Measurements from ENCODE around the gene ZSCAN12.
"Not testable (repeated sequence)": the region's sequence is repeated elsewhere in the genome, so short reads cannot be mapped to it uniquely, and the experiment has no call there.

The ZSCAN12 gene

DNA sequence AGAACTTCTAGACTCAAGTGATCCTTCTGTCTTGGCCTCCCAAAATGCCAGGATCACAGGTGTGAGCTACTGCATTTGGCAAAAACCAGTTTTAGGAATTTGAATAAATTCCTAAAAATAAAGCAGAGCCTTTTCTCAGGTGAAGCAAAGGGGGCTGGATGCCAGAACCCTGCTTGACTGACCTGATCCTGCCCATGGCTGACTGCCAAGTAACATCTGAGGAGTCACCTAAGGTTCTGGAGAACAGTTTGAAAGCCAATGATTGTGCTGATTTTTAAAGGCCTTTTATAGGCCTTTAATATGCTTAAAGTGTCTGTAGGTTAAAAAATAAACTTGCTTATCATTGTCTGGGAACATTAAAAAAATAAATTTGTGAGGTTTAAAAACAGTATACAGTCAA lies 14.1 kb upstream of the ZSCAN12 start:
- DNase-seq = no peak
- H3K27me3 Mint-ChIP-seq = peaks cover 16% of the 10 kb centered on the region
- CTCF ChIA-PET = interaction anchor here (0.7 kb wide), 1 partner anchor 21 kb away, joined by 3 read pairs; no protein-coding TSS in a partner anchor
- no peaks in the 10 kb centered on the region for H3K36me3 Mint-ChIP-seq
- H3K9me3 Mint-ChIP-seq = peaks cover 7% of the 10 kb centered on the region
- no peak overlapping the region for H3K27ac Mint-ChIP-seq
- peaks cover 6% of the 10 kb centered on the region for H3K4me1 Mint-ChIP-seq
- H3K4me3 Mint-ChIP-seq = no peak overlapping the region

DNA sequence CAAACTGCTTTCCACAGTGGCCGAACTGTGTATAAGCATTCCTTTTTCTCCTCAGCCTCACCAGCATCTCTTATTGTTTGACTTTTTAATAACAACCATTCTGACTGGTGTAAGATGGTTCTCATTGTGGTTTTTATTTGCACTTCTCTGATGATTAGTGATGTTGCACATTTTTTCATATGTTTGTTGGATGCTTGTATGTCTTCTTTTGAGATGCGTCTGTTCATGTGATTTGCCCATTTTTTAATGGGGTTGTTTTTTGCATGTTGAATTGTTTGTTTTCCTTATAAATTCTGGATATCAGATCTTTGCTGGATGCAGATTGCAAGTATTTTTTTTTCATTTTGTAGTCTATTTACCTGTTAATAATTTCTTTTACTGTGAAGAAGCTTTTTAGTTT lies 11.2 kb upstream of the ZSCAN12 start:
- DNase-seq = no peak
- H3K27ac Mint-ChIP-seq = no peak overlapping the region
- peaks cover 35% of the 10 kb centered on the region for H3K4me1 Mint-ChIP-seq
- no peak overlapping the region for H3K4me3 Mint-ChIP-seq
- H3K36me3 Mint-ChIP-seq = no peaks in the 10 kb centered on the region
- H3K27me3 Mint-ChIP-seq = peaks cover 16% of the 10 kb centered on the region
- CTCF ChIA-PET = no interaction called here
- peaks cover 7% of the 10 kb centered on the region for H3K9me3 Mint-ChIP-seq

DNA sequence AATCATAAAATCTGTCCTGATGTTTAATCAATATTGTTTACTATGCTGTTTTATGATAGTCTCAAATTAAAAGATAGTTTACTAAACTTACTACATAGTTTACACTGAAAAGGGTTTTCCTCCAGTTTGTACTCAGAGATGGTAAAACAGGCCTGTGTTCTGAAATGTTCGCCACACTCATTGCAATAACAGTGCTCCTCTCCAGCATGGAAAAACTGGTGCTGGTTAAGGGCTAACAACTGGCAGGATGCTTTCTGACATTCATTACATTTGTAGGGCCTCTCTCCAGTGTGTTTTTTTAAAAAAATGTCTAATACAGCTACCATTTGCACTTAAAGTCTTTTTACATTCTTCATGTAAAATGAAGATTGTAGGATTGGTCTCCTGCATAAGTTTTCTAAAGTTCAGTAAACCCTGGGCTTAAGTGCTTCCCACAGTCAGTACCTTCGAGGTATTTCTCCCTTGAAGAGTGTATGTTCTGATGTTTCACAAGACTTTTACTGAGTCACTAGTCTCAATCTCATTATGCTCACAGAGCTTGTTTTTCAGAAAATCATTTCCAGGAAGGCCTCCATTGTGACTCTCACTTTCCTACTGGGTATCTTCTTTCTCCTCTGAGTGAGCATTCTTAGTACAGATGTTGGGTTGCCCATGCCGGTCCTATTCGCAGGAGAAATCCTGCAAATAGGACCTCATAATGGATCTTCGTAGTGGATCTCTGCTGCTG lies 8.7 kb upstream of the ZSCAN12 start:
- DNase-seq = no peak
- Mint-ChIP-seq H3K36me3 (peaks cover 1% of the 10 kb centered on the region), H3K27ac (no peak overlapping the region), H3K4me3 (no peak overlapping the region), H3K27me3 (peaks cover 17% of the 10 kb centered on the region), H3K9me3 (peaks cover 9% of the 10 kb centered on the region), H3K4me1 (peaks cover 36% of the 10 kb centered on the region)
- CTCF ChIA-PET = no interaction called here

DNA sequence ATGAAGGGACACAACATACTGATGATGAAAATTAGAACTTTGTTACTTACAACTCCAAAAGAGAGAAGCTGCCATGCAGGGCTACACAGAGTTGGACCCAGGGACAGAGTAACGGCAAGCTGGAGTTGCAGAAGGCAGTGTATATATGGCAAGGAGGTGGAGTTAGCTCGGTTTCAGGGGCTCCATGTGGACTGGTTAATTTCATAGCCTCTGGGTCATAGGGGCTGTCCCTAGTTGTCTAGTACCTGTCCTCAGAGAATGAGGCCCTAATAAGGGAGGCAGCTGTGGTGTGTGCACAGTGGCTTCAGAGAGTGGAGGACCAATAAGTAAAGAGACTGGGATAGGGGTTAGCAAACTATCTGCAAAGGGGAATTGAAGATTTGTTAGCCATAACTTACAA lies 7.9 kb upstream of the ZSCAN12 start:
- Mint-ChIP-seq H3K4me1 (peaks cover 44% of the 10 kb centered on the region), H3K9me3 (peaks cover 9% of the 10 kb centered on the region), H3K4me3 (no peak overlapping the region), H3K27me3 (peaks cover 24% of the 10 kb centered on the region), H3K36me3 (peaks cover 1% of the 10 kb centered on the region), H3K27ac (no peak overlapping the region)
- CTCF ChIA-PET = no interaction called here
- no peak for DNase-seq

DNA sequence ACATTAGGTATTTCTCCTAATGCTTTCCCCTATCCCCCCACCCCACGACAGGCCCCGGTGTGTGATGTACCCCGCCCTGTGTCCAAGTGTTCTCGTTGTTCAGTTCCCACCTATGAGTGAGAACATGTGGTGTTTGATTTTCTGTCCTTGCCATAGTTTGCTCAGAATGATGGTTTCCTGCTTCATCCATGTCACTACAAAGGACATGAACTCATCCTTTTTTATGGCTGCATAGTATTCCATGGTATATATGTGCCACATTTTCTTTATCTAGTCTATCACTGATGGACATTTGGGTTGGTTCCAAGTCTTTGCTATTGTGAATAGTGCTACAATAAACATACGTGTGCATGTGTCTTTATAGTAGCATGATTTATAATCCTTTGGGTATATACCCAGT lies 4.4 kb upstream of the ZSCAN12 start:
- H3K4me3 Mint-ChIP-seq, H3K9me3 Mint-ChIP-seq, CTCF ChIA-PET, H3K27ac Mint-ChIP-seq, DNase-seq, H3K36me3 Mint-ChIP-seq: not testable (repeated sequence)
- peaks cover 52% of the 10 kb centered on the region for H3K4me1 Mint-ChIP-seq
- peaks cover 17% of the 10 kb centered on the region for H3K27me3 Mint-ChIP-seq

DNA sequence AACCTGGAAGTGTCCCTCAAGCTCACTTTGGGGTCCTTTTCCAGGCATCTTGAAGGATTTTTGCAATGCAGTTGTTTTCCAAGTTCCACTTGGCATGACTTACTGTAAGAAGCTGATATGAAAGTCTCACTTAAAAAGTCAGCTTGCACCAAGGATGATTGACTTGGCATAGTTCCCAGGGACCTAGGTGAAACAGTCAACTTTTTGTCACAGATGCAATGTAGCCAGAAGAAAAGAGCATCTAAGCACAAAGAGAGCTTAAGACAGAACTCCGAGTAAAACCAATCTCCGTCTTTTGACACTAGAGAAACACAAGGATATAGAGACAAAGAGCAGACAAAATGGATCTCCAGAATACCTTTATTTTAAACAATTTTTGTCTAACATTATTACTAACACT lies 2.6 kb upstream of the ZSCAN12 start:
- Mint-ChIP-seq H3K4me1 (peaks cover 48% of the 10 kb centered on the region), H3K4me3 (no peak overlapping the region), H3K9me3 (peaks cover 4% of the 10 kb centered on the region), H3K27me3 (peaks cover 17% of the 10 kb centered on the region), H3K36me3 (peaks cover 23% of the 10 kb centered on the region), H3K27ac (no peak overlapping the region)
- CTCF ChIA-PET = interaction anchor here (1.2 kb wide), 1 partner anchor 141 kb away, joined by 3 read pairs; no protein-coding TSS in a partner anchor
- no peak for DNase-seq

DNA sequence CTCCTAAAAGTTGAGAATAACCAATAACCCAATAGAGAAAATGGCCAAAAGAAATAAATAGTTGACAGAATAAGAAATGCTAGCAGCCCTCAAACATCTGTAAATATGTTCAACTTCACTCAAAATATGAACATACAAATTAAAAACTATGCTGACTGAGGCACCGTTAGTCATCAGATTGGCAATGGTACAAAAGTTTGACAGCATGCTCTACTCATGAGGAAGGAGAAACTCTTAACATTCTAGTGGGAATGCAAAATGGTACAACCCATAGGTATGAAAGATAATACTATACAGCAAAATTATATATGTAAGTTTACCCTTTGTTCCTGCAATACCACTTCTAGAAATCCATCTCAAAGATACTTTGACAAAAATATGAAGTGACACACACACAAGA lies 1.6 kb upstream of the ZSCAN12 start:
- CTCF ChIA-PET = no interaction called here
- peaks cover 4% of the 10 kb centered on the region for H3K9me3 Mint-ChIP-seq

DNA sequence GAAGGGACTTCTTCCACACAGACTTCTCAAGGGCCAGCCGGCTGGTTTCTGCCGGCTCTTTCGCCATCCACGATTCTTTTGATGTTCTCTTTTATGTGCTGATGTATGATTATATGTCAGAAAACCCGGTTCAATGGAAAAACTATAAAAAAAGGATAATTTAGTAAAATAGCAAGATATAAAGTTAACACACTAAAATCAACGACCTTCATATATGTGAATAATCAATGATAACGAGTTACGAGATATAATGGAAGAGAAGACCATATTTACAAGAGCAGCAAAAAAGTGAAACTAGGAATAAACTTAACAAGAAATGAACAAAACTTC lies 540 bp upstream of the ZSCAN12 start:
- Mint-ChIP-seq H3K4me3 (peak overlapping the region; percentile 87), H3K27me3 (peaks cover 17% of the 10 kb centered on the region), H3K36me3 (peaks cover 42% of the 10 kb centered on the region), H3K27ac (peak overlapping the region; percentile 90), H3K9me3 (peaks cover 4% of the 10 kb centered on the region), H3K4me1 (peaks cover 52% of the 10 kb centered on the region)
- CTCF ChIA-PET = no interaction called here
- DNase-seq = no peak

More for the DNA sequence above, 1.6 kb upstream of the ZSCAN12 start:
- Mint-ChIP-seq H3K36me3 (peaks cover 33% of the 10 kb centered on the region), H3K27ac (no peak overlapping the region), H3K4me3 (no peak overlapping the region), H3K4me1 (peaks cover 48% of the 10 kb centered on the region), H3K27me3 (peaks cover 17% of the 10 kb centered on the region)
- DNase-seq = no peak

DNA sequence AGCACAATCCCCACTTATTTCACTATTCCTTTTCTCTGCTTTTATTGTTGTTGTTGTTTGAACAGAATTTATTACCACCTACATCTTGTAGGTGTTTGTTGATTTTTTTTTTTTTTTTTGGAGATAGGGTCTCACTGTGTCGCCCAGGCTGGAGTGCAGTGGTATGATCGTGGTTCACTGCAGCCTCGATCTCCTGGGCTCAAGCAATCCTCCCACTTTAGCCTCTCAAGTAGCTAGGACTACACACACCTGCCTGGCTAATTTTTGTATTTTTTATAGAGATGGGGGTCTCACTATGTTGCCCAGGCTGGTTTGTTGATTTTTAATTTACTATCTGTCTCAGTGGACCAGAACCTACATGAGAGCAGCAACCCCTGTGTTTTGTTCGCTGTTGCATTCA lies 3.6 kb downstream of the ZSCAN12 start:
- Mint-ChIP-seq H3K27ac (no peak overlapping the region), H3K9me3 (peaks cover 2% of the 10 kb centered on the region), H3K4me1 (peaks cover 60% of the 10 kb centered on the region), H3K36me3 (peaks cover 65% of the 10 kb centered on the region), H3K27me3 (no peaks in the 10 kb centered on the region), H3K4me3 (no peak overlapping the region)
- CTCF ChIA-PET = no interaction called here
- DNase-seq = no peak

DNA sequence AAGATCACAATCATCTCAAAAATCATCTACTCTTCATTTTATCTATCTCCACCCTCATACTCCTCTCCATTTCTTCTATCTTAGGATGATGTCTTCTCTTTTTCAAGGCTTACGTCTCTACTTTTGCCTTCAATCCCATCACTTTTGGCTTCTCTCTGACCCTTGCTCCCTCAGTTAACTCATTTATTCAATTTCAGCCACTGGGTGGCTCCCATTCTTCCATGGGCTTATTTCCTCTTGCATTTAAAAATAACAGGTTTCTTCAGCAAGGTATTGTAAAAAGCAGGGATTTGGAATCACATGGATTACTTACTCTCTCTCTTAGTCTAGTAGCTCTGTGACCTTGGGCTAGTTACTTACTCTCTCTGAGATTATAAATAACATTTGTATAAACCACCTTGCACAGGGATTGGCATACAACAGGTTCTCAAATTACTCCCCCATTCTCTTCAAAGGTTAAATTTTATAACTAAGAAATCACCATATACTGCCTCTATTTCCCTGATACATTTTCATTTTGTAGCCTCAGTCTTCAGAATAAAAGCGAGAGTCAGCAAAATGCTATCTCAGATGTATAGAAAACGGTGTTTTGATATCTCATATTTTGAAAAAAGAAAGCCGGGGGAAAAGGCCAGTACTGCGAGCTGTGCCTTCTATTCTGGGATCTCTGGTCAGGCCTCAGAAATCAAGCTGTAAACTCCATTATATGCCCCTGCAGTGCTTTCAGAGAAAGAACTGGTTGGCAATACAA lies 5.5 kb downstream of the ZSCAN12 start:
- H3K4me1 Mint-ChIP-seq = peaks cover 51% of the 10 kb centered on the region

DNA sequence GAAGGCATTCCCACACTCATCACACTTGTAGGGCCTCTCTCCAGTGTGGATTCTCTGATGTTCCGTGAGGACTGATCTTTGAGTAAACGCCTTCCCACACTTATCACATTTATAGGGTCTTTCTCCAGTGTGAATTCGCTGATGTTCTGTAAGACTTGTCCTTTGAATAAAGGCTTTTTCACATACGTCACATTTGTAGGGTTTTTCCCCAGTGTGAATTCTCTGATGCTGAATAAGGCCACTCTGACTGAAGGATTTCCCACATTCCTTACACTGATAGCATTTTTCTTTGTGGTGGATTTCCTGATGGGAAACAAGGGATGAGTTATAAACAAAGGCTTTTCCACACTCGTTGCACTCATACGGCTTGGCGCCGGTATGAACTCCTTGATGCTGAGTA lies 8.9 kb downstream of the ZSCAN12 start:
- H3K4me3 Mint-ChIP-seq = no peak overlapping the region
- H3K27ac Mint-ChIP-seq = no peak overlapping the region
- H3K4me1 Mint-ChIP-seq = peaks cover 23% of the 10 kb centered on the region
- H3K36me3 Mint-ChIP-seq = peaks cover 77% of the 10 kb centered on the region
- no peak for DNase-seq
- CTCF ChIA-PET = no interaction called here
- no peaks in the 10 kb centered on the region for H3K27me3 Mint-ChIP-seq
- peaks cover 6% of the 10 kb centered on the region for H3K9me3 Mint-ChIP-seq

More for the DNA sequence above, 5.5 kb downstream of the ZSCAN12 start:
- Mint-ChIP-seq H3K27me3 (no peaks in the 10 kb centered on the region), H3K36me3 (peaks cover 75% of the 10 kb centered on the region), H3K27ac (no peak overlapping the region), H3K9me3 (peaks cover 6% of the 10 kb centered on the region), H3K4me3 (no peak overlapping the region)
- CTCF ChIA-PET = interaction anchor here (0.7 to 2.0 kb wide), 4 partner anchors 11 to 304 kb away, joined by 3 to 7 read pairs (median 4); partner anchors contain the start of gene ZSCAN23
- DNase-seq = no peak

DNA sequence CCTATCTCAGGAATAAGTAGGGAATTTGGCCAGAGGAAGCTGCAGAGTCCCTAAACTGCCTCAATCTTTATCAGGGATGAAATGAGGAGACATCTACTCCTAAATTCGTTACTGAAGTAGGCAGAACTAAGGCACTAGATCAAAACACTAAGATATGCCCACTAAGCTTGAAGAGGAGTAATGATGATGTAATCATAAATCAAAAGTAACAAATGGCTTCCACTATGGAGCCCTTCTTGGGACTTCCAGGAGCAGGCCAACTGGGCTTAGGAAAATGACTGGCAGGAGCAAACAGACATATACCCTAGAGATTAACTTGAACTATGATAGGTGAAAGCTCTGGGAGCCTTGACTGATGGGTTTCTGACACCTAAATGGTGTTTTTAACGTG lies 15.4 kb downstream of the ZSCAN12 start:
- no peak overlapping the region for H3K27ac Mint-ChIP-seq
- CTCF ChIA-PET = interaction anchor here (1.0 to 1.8 kb wide), 2 partner anchors 10 to 28 kb away, joined by 4 to 7 read pairs; no protein-coding TSS in a partner anchor
- peaks cover 7% of the 10 kb centered on the region for H3K9me3 Mint-ChIP-seq
- H3K27me3 Mint-ChIP-seq = peaks cover 6% of the 10 kb centered on the region
- H3K4me1 Mint-ChIP-seq = peaks cover 12% of the 10 kb centered on the region
- peaks cover 88% of the 10 kb centered on the region for H3K36me3 Mint-ChIP-seq
- DNase-seq = no peak
- H3K4me3 Mint-ChIP-seq = no peak overlapping the region

DNA sequence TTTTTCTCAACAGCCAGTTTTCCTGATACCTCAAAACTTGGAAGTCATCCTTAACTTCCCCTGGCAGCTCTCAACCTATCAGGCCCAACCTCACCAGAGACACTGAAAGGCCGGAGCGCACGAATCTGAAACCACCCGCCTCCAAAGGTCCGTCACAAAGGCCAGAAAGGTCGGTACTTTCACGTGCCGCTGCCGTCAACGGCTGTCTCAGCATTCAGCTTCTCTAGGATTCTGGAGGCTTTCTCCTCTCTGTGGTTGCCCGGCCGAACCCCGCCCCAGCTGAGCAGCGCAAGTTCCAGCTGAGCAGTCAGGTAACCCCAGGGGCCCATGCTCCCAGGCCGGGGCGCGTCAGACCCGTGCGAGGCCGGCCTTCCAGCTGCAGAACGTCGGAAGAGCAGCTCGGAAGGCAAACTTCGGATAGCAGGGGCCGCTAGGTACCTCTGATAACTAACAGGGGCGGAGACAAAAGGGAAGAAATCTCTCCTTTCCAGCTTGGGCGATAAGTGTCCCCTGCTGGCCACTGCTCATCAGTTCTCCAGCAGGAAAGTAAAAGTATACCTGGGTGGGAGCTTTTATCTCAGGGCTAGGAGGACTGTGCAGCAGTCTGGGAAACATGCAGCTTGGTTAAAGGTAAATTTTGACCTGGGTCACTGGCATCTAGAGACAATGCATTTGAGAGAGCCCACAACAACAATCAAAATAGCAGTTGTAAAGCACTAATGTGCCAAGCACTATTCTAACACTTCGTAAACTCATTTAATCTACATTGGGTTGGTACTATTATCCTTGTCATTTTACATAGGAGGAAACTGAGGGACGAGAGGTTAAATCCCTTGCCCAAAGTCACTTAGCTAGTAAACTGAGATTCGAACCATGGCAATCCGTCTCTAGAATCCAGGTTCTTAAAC lies 16.1 kb downstream of the ZSCAN12 start:
- H3K36me3 Mint-ChIP-seq = peaks cover 83% of the 10 kb centered on the region
- H3K4me1 Mint-ChIP-seq = peaks cover 12% of the 10 kb centered on the region
- H3K4me3 Mint-ChIP-seq = peak overlapping the region; percentile 46
- H3K27ac Mint-ChIP-seq = no peak overlapping the region
- DNase-seq = peak; percentile 34
- CTCF ChIA-PET = interaction anchor here (0.9 to 1.8 kb wide), 4 partner anchors 11 to 250 kb away, joined by 3 to 7 read pairs (median 4); no protein-coding TSS in a partner anchor
- peaks cover 6% of the 10 kb centered on the region for H3K27me3 Mint-ChIP-seq
- peaks cover 7% of the 10 kb centered on the region for H3K9me3 Mint-ChIP-seq

DNA sequence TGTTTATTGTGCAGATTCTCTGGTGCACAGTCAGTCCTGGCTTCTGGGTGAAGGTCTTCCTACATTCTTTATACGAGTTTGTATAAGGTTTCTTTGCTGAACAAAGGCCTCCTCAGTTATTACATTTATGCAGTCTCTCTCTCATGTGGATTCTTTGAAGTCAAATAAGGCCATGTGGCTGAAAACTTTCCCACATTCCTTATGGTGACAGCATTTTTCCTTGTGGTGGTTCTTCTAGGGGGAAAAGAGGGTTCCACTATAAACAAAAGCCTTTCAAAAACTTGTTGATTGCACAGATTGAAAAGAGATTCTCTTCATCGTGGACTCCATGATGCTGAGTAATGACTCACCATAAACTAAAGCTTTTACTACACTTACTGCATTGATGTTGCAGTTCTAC lies 19.2 kb downstream of the ZSCAN12 start:
- CTCF ChIA-PET = interaction anchor here (1.1 kb wide), 1 partner anchor 17 kb away, joined by 3 read pairs; no protein-coding TSS in a partner anchor
- H3K4me1 Mint-ChIP-seq = peaks cover 12% of the 10 kb centered on the region
- peaks cover 73% of the 10 kb centered on the region for H3K36me3 Mint-ChIP-seq
- peaks cover 11% of the 10 kb centered on the region for H3K9me3 Mint-ChIP-seq
- DNase-seq = no peak
- H3K4me3 Mint-ChIP-seq = no peak overlapping the region
- no peak overlapping the region for H3K27ac Mint-ChIP-seq
- peaks cover 6% of the 10 kb centered on the region for H3K27me3 Mint-ChIP-seq
